ENCODE measurements around the gene SLC5A7.

SLC5A7 gene

GRCh38 chr2:107986278-107987217 is at the start of gene SLC5A7:
TSS of gene SLC5A7 (plus strand) at chr2:107986524. CDS start at chr2:107988156, 1,632 bp downstream.
- no peak for DNase-seq

GRCh38 chr2:107961395-107961794 is 24.9 kb upstream of the SLC5A7 start:
- no peak for DNase-seq

GRCh38 chr2:107964185-107964584 is 22.1 kb upstream of the SLC5A7 start:
- no peak for DNase-seq

GRCh38 chr2:107984707-107985106 is 1.6 kb upstream of the SLC5A7 start:
- no peak for DNase-seq

GRCh38 chr2:107988108-107988507 is 1.8 kb downstream of the SLC5A7 start:
- DNase-seq = no peak

GRCh38 chr2:107989445-107989844 is 3.1 kb downstream of the SLC5A7 start:
- DNase-seq = no peak

- no peak for DNase-seq
Measured at GRCh38 chr2:107990718-107991117, 4.4 kb downstream of the SLC5A7 start.

- no peak for DNase-seq
Measured at GRCh38 chr2:107992069-107992468, 5.7 kb downstream of the SLC5A7 start.

- no peak for DNase-seq
Measured at GRCh38 chr2:107999158-107999557, 12.8 kb downstream of the SLC5A7 start.

- no peak for DNase-seq
Measured at GRCh38 chr2:108010912-108011591, 24.7 kb downstream of the SLC5A7 start.

GRCh38 chr2:108013305-108013704 is 27.0 kb downstream of the SLC5A7 start:
- DNase-seq = no peak

- no peak for DNase-seq
Measured at GRCh38 chr2:108022628-108023027, 36.3 kb downstream of the SLC5A7 start.

GRCh38 chr2:108023776-108024175 is 37.5 kb downstream of the SLC5A7 start:
- DNase-seq = no peak

- DNase-seq = no peak
Measured at GRCh38 chr2:108026092-108026794, 39.9 kb downstream of the SLC5A7 start.

- no peak for DNase-seq
Measured at GRCh38 chr2:108029496-108029895, 43.2 kb downstream of the SLC5A7 start.

- no peak for DNase-seq
Measured at GRCh38 chr2:108029912-108030311, 43.6 kb downstream of the SLC5A7 start.

- no peak for DNase-seq
Measured at GRCh38 chr2:108031471-108031941, 45.2 kb downstream of the SLC5A7 start.

GRCh38 chr2:108034843-108035242 is 48.5 kb downstream of the SLC5A7 start:
- no peak for DNase-seq

GRCh38 chr2:108048752-108049151 is 62.4 kb downstream of the SLC5A7 start:
- DNase-seq = no peak

- no peak for DNase-seq
Measured at GRCh38 chr2:108058576-108059137, 72.3 kb downstream of the SLC5A7 start.

- no peak for DNase-seq
Measured at GRCh38 chr2:108061439-108062042, 75.2 kb downstream of the SLC5A7 start.
